ENCODE measurements around the gene DHX16. TPM values are rescaled to one million over a fixed set of nuclear protein-coding genes. Genes with fewer than 3 reads are reported as not detected.
A peak's percentile ranks its signal among the peaks of the same experiment; 100 is the strongest.

DHX16 gene
- total RNA-seq, 1 experiment from 2014 or later, result 46.4 TPM

DNA sequence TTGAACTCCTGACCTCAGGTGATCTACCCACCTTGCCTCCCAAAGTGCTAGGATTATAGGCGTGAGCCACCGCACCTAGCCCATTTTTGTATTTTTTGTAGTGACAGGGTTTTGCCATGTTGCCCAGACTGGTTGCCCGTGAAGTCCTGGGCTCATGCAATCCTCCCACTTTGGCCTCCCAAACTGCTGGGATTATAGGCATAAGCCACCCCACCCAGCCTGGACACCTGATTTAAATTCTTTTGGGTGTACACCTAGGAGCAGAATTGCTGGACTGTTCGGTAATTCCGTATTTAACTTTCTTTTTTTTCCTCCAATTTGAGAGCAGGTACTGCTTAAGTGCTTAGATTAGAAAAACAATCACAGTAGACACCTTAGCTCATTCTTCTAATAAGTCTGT, 23.6 kb upstream of the DHX16 start:
- intact Hi-C loops (cut with micrococcal nuclease; ENCODE audit: unreplicated experiment), result no loop called here
- ChIA-PET CTCF (no interaction called here), POLR2A (ENCODE audit: low non-redundant PET) (no interaction called here)
- H3K4me3 ChIP-seq (ENCODE audit: low read depth, low read length, poor library complexity, severe bottlenecking), result no peak overlapping the region
- H3K36me3 ChIP-seq (ENCODE audit: insufficient read depth, low read length, poor library complexity, severe bottlenecking), result peaks cover 13% of the 10 kb centered on the region
- TF ChIP-seq, protein P1, sequence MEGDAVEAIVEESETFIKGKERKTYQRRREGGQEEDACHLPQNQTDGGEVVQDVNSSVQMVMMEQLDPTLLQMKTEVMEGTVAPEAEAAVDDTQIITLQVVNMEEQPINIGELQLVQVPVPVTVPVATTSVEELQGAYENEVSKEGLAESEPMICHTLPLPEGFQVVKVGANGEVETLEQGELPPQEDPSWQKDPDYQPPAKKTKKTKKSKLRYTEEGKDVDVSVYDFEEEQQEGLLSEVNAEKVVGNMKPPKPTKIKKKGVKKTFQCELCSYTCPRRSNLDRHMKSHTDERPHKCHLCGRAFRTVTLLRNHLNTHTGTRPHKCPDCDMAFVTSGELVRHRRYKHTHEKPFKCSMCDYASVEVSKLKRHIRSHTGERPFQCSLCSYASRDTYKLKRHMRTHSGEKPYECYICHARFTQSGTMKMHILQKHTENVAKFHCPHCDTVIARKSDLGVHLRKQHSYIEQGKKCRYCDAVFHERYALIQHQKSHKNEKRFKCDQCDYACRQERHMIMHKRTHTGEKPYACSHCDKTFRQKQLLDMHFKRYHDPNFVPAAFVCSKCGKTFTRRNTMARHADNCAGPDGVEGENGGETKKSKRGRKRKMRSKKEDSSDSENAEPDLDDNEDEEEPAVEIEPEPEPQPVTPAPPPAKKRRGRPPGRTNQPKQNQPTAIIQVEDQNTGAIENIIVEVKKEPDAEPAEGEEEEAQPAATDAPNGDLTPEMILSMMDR (conservative IDR thresholded peaks at IDR 0.05; ENCODE audit: low read depth, low read length), result no peak
- no peak for TF ChIP-seq EZH2 (IDR thresholded peaks at IDR 0.05; ENCODE audit: borderline replicate concordance, low read depth, low read length, poor library complexity, severe bottlenecking)
- no peak for DNase-seq (ENCODE audit: low spot score)
- BruUV-seq (replicated peaks), result no TSS peak
- H3K4me1 ChIP-seq (ENCODE audit: insufficient read depth, low read length, poor library complexity, severe bottlenecking), result peaks cover 4% of the 10 kb centered on the region
- H3K27me3 ChIP-seq (replicated peaks; ENCODE audit: insufficient read depth, low read depth, low read length, poor library complexity), result no peaks in the 10 kb centered on the region
- H3K9me3 ChIP-seq (ENCODE audit: low read depth, low read length, poor library complexity, severe bottlenecking), result no peaks in the 10 kb centered on the region
- no peak overlapping the region for H3K27ac ChIP-seq (ENCODE audit: low read depth, low read length, poor library complexity, severe bottlenecking)

DNA sequence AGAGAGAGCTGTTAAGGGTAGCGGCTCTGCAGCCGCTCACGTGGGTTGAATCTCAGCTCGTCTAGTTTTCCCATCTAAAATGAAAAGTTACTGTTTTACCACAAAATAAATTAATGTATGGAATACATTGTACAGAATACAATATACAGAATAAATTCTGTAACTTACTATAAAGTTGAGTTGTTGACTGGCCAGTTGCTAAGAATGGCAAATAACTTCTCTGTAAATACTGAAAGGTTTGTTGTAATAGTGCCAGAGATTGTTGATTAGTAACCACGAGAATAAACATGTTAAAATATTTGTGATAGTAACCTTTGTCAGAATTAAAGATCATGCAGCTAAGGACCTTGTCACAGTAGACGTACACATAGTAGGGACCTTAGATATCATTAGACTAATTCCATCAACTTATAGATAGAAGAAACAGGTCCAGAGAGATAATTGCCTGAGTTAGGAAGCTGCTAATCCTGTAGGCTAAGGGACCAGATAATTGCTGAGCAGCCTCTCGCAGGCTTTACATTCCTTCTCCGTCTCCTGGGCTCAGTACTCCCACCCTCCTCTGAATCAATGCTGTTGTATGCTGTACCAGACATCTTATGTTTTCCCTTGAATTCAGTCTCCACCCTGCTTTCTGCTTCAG, 18.5 kb upstream of the DHX16 start:
- no peaks in the 10 kb centered on the region for H3K9me3 ChIP-seq (ENCODE audit: low read depth, low read length, poor library complexity, severe bottlenecking)
- CTCF ChIA-PET, result no interaction called here
- intact Hi-C loops (cut with micrococcal nuclease; ENCODE audit: unreplicated experiment), result loop anchor here (2.0 kb wide), 1 partner anchor 25 kb away; the partner anchor contains the start of gene MDC1
- H3K27me3 ChIP-seq (replicated peaks; ENCODE audit: insufficient read depth, low read depth, low read length, poor library complexity), result no peaks in the 10 kb centered on the region
- peak; percentile 54 for DNase-seq (ENCODE audit: low spot score)
- H3K27ac ChIP-seq (ENCODE audit: low read depth, low read length, poor library complexity, severe bottlenecking), result peak overlapping the region; percentile 70
- TSS peak; percentile 25 for BruUV-seq (replicated peaks)
- H3K36me3 ChIP-seq (ENCODE audit: insufficient read depth, low read length, poor library complexity, severe bottlenecking), result no peaks in the 10 kb centered on the region
- H3K4me3 ChIP-seq (ENCODE audit: low read depth, low read length, poor library complexity, severe bottlenecking), result peak overlapping the region; percentile 75
- peaks cover 24% of the 10 kb centered on the region for H3K4me1 ChIP-seq (ENCODE audit: insufficient read depth, low read length, poor library complexity, severe bottlenecking)
- POLR2A ChIA-PET (ENCODE audit: low non-redundant PET), result no interaction called here
- no peak for TF ChIP-seq EZH2 (IDR thresholded peaks at IDR 0.05; ENCODE audit: borderline replicate concordance, low read depth, low read length, poor library complexity, severe bottlenecking)
- TF ChIP-seq, protein P1 (conservative IDR thresholded peaks at IDR 0.05; ENCODE audit: low read depth, low read length), result no peak

DNA sequence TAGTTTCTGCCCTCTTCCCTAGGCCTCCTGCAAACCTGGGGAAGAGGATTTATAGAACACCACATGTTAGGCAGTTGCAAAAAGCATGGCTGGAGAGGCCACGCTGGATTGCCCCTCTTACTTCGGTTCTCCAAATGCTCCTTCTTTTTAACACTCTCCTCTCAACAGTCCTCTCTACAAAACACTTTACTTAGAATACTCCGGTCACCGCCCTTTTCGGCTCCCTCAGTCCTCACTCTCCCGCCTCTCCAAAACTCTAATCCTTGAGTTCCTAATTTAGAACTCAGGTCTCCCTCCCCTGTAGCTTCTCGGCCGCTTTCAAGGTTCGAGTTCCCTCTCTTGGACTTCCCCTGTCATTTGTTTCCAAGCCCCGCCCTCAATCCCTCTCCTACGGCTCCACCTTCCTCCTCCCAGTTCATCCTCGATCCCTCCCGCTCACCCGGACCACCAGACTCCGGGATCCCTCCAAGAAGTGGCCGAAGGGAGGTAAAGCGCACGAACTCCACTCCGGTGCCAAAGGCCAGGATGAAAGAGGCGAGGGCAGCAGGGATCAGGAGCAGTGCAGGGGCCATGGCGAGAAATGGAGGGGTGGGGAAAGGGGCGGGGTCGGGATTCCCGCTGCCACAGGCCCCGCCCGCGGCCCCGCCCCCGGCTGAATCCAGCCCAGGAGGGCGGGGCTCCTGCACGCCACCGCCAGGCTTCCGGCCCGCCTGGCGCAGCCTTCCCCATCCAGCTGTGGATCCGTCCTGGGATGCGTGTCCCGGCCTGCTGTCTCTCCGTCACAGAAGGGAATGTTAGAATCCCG, 17.8 kb upstream of the DHX16 start, which contains the start of gene NRM:
TSS of gene NRM (minus strand) at position 582 of the 805 bp plus-strand sequence. CDS start at position 572, 10 bp downstream.
- H3K27me3 ChIP-seq (replicated peaks; ENCODE audit: insufficient read depth, low read depth, low read length, poor library complexity), result no peaks in the 10 kb centered on the region
- peak within 1 kb of the TSS; percentile 70 for H3K27ac ChIP-seq (ENCODE audit: low read depth, low read length, poor library complexity, severe bottlenecking)
- ChIA-PET POLR2A (ENCODE audit: low non-redundant PET) (interaction anchor here (0.5 kb wide), 1 partner anchor 23 kb away, joined by 3 read pairs; no protein-coding TSS in a partner anchor), CTCF (no interaction called here)
- peak; percentile 92 for DNase-seq (ENCODE audit: low spot score)
- TF ChIP-seq, protein P1 (conservative IDR thresholded peaks at IDR 0.05; ENCODE audit: low read depth, low read length), result no peak
- TF ChIP-seq EZH2 (IDR thresholded peaks at IDR 0.05; ENCODE audit: borderline replicate concordance, low read depth, low read length, poor library complexity, severe bottlenecking), result no peak
- H3K4me1 ChIP-seq (ENCODE audit: insufficient read depth, low read length, poor library complexity, severe bottlenecking), result peaks cover 29% of the 10 kb centered on the region
- H3K9me3 ChIP-seq (ENCODE audit: low read depth, low read length, poor library complexity, severe bottlenecking), result no peaks in the 10 kb centered on the region
- no peaks in the 10 kb centered on the region for H3K36me3 ChIP-seq (ENCODE audit: insufficient read depth, low read length, poor library complexity, severe bottlenecking)
- intact Hi-C loops (cut with micrococcal nuclease; ENCODE audit: unreplicated experiment), result loop anchor here (2.0 kb wide), 1 partner anchor 26 kb away; the partner anchor contains the start of gene MDC1
- BruUV-seq (replicated peaks), result TSS peak; percentile 66
- peak within 1 kb of the TSS; percentile 75 for H3K4me3 ChIP-seq (ENCODE audit: low read depth, low read length, poor library complexity, severe bottlenecking)

Data from A673 (cell line).